SIG-M5 (cell line): Measurements from ENCODE around the gene ITPR2.
"Not testable (repeated sequence)": the region's sequence is repeated elsewhere in the genome, so short reads cannot be mapped to it uniquely, and the experiment has no call there.

Experiments used
- DNase-seq: peaks from one replicate; lab custom pipeline; 2025; lab: John Stamatoyannopoulos, UW

Gene ITPR2

DNA sequence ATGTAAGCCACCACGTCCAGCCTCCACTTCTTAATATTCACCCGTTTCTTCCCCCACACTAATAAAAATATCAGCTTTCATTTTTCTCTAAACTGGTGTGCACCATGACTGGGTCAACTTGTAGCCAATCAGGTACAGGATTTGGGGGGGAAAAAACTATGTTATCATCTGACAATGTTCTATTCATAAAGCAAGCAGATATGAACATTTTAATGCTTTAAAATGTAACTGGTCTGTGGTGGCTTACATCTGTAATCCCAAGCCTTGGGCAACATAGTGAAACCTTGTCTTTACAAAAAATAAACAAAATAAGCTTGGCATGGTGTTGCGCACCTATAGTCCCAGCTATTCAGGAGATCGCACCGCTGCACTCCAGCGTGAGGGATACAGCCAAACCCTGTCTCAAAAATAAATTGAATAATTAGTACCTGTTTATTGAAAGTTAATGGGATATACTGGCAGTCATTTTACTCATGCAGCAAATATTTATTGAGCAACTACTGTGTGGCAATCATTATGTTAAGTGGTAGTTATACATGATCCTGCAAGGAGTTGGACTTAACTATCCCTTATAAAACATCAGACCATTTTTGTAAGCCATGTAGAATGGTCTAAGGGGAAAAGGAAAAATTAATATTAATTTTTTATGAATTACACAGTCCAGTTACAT is 15.3 kb upstream of the ITPR2 start:
- DNase-seq = no peak

DNA sequence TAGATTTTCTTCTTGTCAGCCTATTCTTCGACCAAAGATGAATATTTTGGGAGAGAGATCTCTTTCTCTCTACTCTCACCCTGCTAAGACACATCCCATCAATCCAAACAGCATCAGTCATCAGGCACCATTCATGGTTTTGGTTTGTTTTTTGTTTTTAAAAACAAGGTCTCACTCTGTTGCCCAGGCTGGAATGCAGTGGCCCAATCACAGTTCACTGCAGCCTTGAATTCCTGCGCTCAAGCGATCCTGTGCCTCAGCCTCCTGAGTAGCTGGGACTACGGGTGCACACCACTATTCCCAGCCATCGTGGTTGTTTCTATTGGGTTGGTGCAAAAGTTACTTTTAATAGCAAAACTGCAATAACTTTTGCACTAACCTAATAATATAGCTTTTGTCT is 14.4 kb upstream of the ITPR2 start:
- DNase-seq = no peak

DNA sequence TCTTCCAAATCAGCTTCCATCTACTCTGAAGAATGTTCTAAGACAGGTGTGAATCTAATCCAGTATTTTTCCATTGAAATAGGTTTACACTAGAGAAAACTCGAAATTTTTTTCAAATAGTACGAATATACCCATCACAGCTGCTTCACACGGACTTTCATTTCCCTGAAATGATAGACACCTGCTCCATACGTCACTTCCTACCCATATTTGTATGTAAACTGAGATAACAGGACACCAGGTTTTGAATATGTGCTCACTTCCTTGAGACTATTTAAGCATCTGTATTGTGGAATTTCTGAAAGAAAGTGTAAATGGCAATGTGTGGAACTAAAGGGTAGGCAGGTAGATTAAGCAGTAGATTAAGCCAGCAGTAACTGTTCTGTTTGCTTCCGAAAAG is 13.4 kb upstream of the ITPR2 start:
- DNase-seq = no peak

GRCh38 chr12:26845984-26846383 is 13.0 kb upstream of the ITPR2 start:
- no peak for DNase-seq

GRCh38 chr12:26845057-26845666 is 12.2 kb upstream of the ITPR2 start:
- no peak for DNase-seq

- DNase-seq = no peak
These were observed 10.3 kb upstream of the ITPR2 start for GRCh38 chr12:26843311-26843710.

DNA sequence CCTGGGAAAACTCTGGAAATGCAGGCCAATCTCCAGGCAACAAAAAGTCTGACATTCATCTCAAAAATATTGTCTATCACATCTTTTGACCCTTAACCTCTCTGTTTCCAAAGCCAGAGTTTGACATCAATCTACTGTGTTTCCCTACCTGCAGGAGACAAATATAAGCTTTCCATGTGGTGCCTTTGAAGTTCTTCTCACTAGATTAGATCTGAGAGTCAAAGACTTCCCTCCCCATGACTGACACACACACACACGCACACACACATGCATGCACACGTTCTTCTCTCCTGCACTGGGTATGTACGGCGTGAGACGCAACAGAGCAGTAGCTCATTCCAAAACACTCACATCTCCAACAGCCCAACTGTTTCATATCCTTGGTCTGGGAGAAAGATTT is 8.1 kb upstream of the ITPR2 start:
- DNase-seq = no peak

GRCh38 chr12:26839512-26839911 is 6.5 kb upstream of the ITPR2 start:
- DNase-seq = no peak

- DNase-seq = no peak
These were observed 6.0 kb upstream of the ITPR2 start for GRCh38 chr12:26838888-26839416.

DNA sequence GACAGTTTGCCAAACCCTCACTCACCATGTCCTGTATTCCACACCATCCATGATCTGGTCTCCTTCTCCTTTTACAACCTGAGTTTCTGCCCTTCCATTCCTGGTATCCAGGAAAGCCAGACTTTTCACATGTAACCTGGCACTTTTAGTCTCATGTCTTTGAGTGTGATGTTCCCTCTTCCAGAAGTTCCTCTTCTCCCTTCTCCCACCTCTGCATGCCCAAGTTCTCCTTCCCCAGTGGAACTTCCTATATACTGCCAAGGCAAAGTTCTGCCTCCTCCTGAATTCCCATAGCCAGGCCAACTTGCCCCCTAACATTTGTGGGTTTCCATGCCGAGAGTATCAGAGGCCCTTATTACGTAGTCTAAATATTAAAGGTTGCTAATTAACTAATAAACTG is 3.2 kb upstream of the ITPR2 start:
- DNase-seq = no peak

- not testable (repeated sequence) for DNase-seq
These were observed 1.6 kb upstream of the ITPR2 start for GRCh38 chr12:26834503-26835060.

- no peak for DNase-seq
These were observed 923 bp upstream of the ITPR2 start for GRCh38 chr12:26833743-26834490.

- peak; percentile 46 for DNase-seq
These were observed 808 bp downstream of the ITPR2 start for GRCh38 chr12:26831951-26832821.

DNA sequence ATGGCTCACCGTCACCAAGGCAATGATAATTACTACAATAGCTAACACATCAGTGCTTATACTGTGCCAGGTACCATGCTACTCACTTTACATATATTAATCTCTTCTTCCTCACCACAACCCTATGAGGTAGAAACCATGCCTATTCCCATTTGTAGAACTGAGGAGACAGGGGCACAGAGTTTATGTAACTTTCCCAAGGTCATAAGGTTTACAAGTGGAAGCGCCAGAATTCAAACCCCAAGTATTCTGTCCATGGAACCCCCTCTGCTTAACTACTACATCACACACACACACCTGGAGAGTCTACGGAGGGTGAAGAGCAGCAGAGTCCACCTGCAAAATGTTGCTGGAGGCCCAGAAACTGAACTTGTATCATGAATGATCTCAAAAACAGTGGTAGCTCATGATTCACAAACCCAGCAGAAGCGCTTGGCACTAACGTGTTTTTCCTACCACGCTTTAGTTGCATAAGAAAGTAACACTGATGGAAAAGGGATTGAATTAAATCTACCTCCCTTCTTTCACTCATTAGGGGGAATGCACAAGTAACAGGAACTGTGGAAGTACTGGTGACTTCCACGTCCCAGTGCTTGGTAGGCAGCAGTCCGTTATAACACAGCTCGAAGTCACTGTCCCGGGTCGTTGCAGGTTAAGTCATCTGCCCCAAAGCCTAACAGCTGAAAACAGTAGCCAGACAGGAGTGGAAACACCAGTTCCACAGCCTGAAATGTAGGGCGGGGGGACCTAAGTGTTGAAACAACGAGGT is 2.0 kb downstream of the ITPR2 start:
- DNase-seq = no peak

DNA sequence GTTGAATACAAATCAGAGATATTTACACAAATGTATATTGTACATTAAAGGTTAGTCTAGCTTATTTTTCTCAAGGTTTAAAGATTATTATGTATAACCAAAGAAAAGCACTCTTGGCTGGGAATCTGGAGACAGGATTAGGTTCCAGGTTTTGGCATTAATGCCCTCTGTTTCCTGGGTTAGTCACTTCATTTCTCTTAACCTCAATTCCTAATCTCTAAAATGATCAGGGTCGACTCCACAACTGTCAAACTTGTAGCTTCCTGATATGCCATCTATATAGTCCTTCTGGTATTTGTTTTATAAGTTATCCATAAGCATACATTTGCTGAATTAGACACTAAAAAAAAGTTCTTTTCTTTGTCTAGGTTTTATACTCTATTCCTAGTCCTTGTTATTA is 2.6 kb downstream of the ITPR2 start:
- DNase-seq = no peak

DNA sequence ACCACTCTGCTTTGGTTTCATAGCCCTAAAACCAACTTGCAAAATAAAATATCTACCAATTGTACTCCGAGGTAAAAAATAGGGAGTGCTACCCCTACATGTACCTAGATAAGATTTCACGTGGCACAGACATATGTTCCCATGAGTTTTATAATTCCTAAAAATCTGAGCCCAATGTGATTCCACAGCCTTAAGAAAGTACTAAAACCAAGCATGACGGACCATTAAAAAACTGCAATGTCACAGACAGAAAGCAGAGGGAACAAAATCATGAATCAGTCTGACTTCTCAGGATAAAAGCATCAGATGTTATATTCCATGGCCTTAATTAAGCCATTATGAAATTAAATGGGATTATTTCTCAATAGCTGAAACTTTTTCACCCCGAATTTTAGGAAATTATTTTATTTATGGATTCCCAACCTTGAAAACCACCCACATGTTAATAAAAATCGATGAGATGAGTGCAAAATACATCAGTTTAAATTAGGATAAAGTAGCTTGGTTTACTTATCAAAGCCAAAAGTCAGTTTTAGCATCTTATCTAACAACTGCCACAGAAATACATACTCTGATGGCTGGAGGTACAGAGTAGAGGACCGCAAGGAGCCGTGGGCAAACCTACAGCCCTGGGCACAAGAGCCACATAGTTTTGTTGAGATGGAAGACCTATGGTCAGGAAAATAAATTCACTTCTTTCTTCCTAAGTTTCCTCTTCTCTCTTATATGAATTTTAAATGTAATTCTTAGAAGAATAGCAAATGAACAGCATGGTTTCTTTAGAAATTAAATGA is 4.5 kb downstream of the ITPR2 start:
- no peak for DNase-seq

DNA sequence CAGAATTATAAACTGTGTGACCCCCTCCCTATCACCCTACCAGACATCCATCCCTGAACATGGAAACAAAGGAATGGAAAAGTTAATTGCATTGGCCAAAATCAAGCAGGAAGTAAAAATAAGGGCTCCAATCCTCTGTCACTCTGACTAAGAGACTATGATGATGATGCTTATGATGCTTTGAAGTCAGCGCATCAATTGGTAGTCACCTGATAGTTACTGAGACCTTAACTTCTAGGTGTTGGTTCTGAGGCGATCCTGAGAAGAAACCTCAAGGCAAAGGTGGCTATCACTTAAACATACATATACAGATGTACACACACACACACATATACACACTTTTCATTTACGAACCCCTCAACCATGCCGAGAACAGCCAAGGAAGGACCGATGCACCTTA is 6.6 kb downstream of the ITPR2 start:
- no peak for DNase-seq

DNA sequence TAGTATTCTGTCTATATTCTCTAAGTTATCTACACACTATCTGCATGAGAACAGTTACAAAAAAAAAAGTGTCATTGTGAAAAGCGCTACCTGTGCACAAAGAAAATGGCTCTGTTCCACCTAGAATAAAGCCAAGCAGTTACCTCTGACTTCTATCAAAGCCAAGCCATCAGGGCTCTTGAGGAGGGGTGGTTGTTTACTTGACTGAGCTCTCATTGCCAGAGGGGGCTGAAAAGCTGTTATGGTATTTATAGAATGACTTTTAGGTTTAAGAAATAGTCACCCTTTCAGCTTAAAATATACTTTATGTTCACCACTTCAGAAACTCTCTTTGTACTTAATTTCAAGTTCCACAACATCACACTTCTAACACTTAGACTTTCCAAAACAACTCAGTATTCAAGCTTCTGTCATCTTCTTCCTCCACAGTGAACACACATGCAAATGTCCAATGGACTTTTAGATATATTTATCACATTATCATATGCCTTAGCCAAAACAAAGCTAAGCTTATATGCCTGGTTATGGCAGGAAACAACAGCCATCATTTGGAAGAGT is 7.5 kb downstream of the ITPR2 start:
- no peak for DNase-seq

DNA sequence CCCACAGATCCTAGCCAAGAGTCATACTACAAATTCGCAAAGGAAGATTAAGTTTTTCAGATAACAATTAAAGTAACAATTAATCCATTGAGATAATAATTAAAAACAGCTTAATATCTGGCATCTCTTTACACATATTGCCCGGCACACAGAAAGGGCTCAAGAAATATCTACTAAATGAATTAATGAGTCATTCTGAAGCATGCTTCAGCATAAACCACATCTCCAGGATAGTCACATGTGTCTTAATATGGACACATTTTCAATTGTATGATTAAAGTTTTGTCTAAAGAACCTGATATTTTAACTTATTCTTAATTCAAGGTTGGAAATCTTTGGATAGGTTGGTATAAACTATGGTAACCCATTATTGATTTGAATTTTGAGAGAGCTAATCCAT is 9.6 kb downstream of the ITPR2 start:
- DNase-seq = no peak

DNA sequence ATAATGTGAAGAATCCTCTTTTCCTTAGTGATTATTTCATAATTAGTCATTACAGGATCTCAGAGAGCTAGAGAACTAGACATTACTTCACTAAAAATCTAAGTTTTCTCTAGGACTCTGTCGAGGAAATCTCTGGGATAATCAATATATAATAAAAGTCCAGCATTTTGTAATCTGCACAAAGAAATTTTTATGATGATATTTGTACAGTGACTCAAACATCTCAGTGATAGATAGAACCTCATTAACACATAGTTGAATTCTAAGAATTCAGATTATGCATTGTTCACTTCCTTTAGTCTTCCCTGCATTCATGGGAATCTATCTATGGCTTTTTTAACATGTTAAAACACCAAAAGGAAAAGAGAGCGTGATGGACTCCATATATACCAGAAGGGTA is 11.0 kb downstream of the ITPR2 start:
- DNase-seq = no peak
